K562 (cell line): ENCODE measurements around the gene CNGB1. TPM values are rescaled to one million over a fixed set of nuclear protein-coding genes. Genes with fewer than 3 reads are reported as not detected.

Experiments
- BRD9 ChIP-seq: fragments of 450-650 bp; IDR thresholded peaks from 2 replicates; pipeline ENCODE4 v1.6.1; 2018; ENCODE audit warnings: low read depth; ENCODE audit not compliant: partially characterized antibody
- CHD4 ChIP-seq: fragments of 200-600 bp; sonication (generic); IDR thresholded peaks from 3 replicates; pipeline ENCODE4 v1.6.1; 2012; ENCODE audit warnings: low read depth, mild to moderate bottlenecking, mixed read lengths, low read length, inconsistent platforms; ENCODE audit not compliant: insufficient read depth, insufficient replicate concordance, poor library complexity, severe bottlenecking
- ELF2 ChIP-seq: fragments of 250-450 bp; sonication (Bioruptor Pico); IDR thresholded peaks from 2 replicates; pipeline ENCODE4 v1.5.0; 2021; ENCODE audit warnings: mild to moderate bottlenecking
- ESRRA ChIP-seq: fragments of 450-650 bp; IDR thresholded peaks from 2 replicates; pipeline ENCODE4 v1.6.1; 2014; ENCODE audit warnings: low read depth, mild to moderate bottlenecking, moderate library complexity, borderline replicate concordance
- HNRNPL ChIP-seq: fragments of 200-400 bp; formaldehyde crosslinking; IDR thresholded peaks from 2 replicates; pipeline ENCODE4 v1.6.1; 2017; ENCODE audit warnings: low read depth, mild to moderate bottlenecking, low read length
- KLF13 ChIP-seq: fragments of 450-650 bp; IDR thresholded peaks from 2 replicates; pipeline ENCODE4 v1.6.1; 2016; ENCODE audit warnings: missing genetic modification characterization, low read depth, mild to moderate bottlenecking, missing compliant biosample characterization, moderate library complexity, borderline replicate concordance
- KLF16 ChIP-seq: IDR thresholded peaks from 2 replicates; pipeline ENCODE4 v1.6.1; 2016; ENCODE audit warnings: antibody characterized with exemption
- KLF6 ChIP-seq: fragments of 250-450 bp; sonication (Bioruptor Pico); IDR thresholded peaks from 2 replicates; pipeline ENCODE4 v1.4.0; 2020; ENCODE audit warnings: mild to moderate bottlenecking, moderate library complexity, borderline replicate concordance
- NFE2L1 ChIP-seq: fragments of 450-650 bp; IDR thresholded peaks from 2 replicates; pipeline ENCODE4 v1.6.1; 2016; ENCODE audit warnings: missing genetic modification characterization, low read depth, mild to moderate bottlenecking, missing compliant biosample characterization, moderate library complexity, borderline replicate concordance
- PHTF2 ChIP-seq: fragments of 250-450 bp; sonication (Bioruptor Pico); IDR thresholded peaks from 2 replicates; pipeline ENCODE4 v1.5.0; 2021; ENCODE audit warnings: mild to moderate bottlenecking
- PKNOX1 ChIP-seq: fragments of 450-650 bp; IDR thresholded peaks from 2 replicates; pipeline ENCODE4 v1.6.1; 2016
- POLR2G ChIP-seq: fragments of 200-400 bp; formaldehyde crosslinking; IDR thresholded peaks from 2 replicates; pipeline ENCODE4 v1.6.1; 2017; ENCODE audit warnings: low read depth, mild to moderate bottlenecking, antibody characterized with exemption, low read length, moderate library complexity
- SNRNP70 ChIP-seq: fragments of 200-400 bp; formaldehyde crosslinking; optimal IDR thresholded peaks from 2 replicates; pipeline ENCODE3; 2017; ENCODE audit warnings: low read depth, low read length
- ZNF280A ChIP-seq: fragments of 450-650 bp; IDR thresholded peaks from 2 replicates; pipeline ENCODE4 v1.6.1; 2018; ENCODE audit warnings: mild to moderate bottlenecking, low read depth; ENCODE audit not compliant: partially characterized antibody
- ZNF511 ChIP-seq: sonication (generic); formaldehyde crosslinking; IDR thresholded peaks from 2 replicates; pipeline ENCODE4 v1.8.0; 2022; ENCODE audit warnings: mild to moderate bottlenecking, missing genetic modification reagents
- ZNF79 ChIP-seq: fragments of 250-450 bp; sonication (Bioruptor Pico); IDR thresholded peaks from 2 replicates; pipeline ENCODE4 v1.4.0; 2020; ENCODE audit warnings: low read depth, mild to moderate bottlenecking, moderate library complexity
- polyA plus RNA-seq, 8 experiments: library from polyadenylated mRNA; depleted of rRNA in 4 of 8; stranded (reverse) in 5 of 8; unstranded in 3 of 8; fragments of >200 nt; fragmentation: Nextera tagmentation in 2 of 8; fragmentation: Illumina TruSeq in 1 of 8; extraction: Ambion mirVana in 2 of 8; extraction: Trizol in 1 of 8; gene quantifications; 2 replicates each; pipeline versions ENCODE4 v1.2.1 to v1.2.3, GENCODE V29; 2011 to 2014; ENCODE audit warnings: inconsistent platforms in 1 of 8, missing spikeins in 1 of 8
- total RNA-seq, 7 experiments: library from RNA; depleted of rRNA in 6 of 7; stranded (reverse); fragments of >200 nt in 6 of 7; fragmentation: Illumina TruSeq in 2 of 7; extraction: Trizol in 2 of 7; gene quantifications; 2 replicates each; pipeline versions ENCODE4 v1.2.1 to v1.2.3, GENCODE V29; 2011 to 2021; ENCODE audit warnings: low replicate concordance in 1 of 7
- TF ChIP-seq, protein P1 (sequence below), 2 experiments: fragments of 450-650 bp in 1 of 2; sonication (generic) in 1 of 2; formaldehyde crosslinking in 1 of 2; IDR thresholded peaks in 1 of 2; conservative IDR thresholded peaks in 1 of 2; 2 replicates each; pipeline versions ENCODE4 v1.6.1 to v1.8.1; 2016 to 2023; ENCODE audit warnings: mild to moderate bottlenecking in 2 of 2, moderate library complexity in 2 of 2, inconsistent platforms in 1 of 2, missing genetic modification reagents in 1 of 2
- TF ChIP-seq, protein P2 (sequence below): fragments of 250-450 bp; sonication (Bioruptor Pico); IDR thresholded peaks from 2 replicates; pipeline ENCODE4 v1.4.0; 2020
- TF ChIP-seq, protein P3 (sequence below): sonication (generic); formaldehyde crosslinking; IDR thresholded peaks from 2 replicates; pipeline ENCODE4 v1.8.0; 2022; ENCODE audit warnings: mild to moderate bottlenecking, low read depth, missing genetic modification reagents

The CNGB1 gene
- total and polyA plus RNA-seq, 9 of the 15 experiments (the other 6 are each of a cell fraction or from before 2014, with no cell fraction given) = not detected

- TF ChIP-seq ZNF280A (no peak), SNRNP70 (no peak), KLF13 (no peak), ESRRA (no peak), HNRNPL (peak; percentile 68), PKNOX1 (peak; percentile 39), CHD4 (no peak), NFE2L1 (tag) (no peak), KLF16 (no peak), ZNF79 (CRISPR knock-in tag) (no peak), ZNF511 (CRISPR knock-in tag) (no peak; the same call in 1 of the 2 replicates), POLR2G (peak; percentile 79), KLF6 (CRISPR knock-in tag) (no peak), ELF2 (CRISPR knock-in tag) (no peak), PHTF2 (CRISPR knock-in tag) (no peak), BRD9 (no peak)
- TF ChIP-seq, protein P1, sequence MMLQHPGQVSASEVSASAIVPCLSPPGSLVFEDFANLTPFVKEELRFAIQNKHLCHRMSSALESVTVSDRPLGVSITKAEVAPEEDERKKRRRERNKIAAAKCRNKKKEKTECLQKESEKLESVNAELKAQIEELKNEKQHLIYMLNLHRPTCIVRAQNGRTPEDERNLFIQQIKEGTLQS (IDR thresholded peaks at IDR 0.05) = no peak
- TF ChIP-seq, protein P1 (CRISPR knock-in tag; conservative IDR thresholded peaks at IDR 0.05) = no peak
- TF ChIP-seq, protein P2, sequence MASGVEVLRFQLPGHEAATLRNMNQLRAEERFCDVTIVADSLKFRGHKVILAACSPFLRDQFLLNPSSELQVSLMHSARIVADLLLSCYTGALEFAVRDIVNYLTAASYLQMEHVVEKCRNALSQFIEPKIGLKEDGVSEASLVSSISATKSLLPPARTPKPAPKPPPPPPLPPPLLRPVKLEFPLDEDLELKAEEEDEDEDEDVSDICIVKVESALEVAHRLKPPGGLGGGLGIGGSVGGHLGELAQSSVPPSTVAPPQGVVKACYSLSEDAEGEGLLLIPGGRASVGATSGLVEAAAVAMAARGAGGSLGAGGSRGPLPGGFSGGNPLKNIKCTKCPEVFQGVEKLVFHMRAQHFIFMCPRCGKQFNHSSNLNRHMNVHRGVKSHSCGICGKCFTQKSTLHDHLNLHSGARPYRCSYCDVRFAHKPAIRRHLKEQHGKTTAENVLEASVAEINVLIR (CRISPR knock-in tag) = no peak
- TF ChIP-seq, protein P3, sequence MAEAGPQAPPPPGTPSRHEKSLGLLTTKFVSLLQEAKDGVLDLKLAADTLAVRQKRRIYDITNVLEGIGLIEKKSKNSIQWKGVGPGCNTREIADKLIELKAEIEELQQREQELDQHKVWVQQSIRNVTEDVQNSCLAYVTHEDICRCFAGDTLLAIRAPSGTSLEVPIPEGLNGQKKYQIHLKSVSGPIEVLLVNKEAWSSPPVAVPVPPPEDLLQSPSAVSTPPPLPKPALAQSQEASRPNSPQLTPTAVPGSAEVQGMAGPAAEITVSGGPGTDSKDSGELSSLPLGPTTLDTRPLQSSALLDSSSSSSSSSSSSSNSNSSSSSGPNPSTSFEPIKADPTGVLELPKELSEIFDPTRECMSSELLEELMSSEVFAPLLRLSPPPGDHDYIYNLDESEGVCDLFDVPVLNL (CRISPR knock-in tag) = peak; percentile 50; the same call in 1 of the 2 replicates
Observed at GRCh38 chr16:57984443-57985203, 13.7 kb upstream of the CNGB1 start (continued).
